A549 treated with ZK216348 at 1 μM for 4 hours (cell line): Measurements from ENCODE around the gene SOWAHA. TPM values are rescaled to one million over a fixed set of nuclear protein-coding genes. Genes with fewer than 3 reads are reported as not detected.

ENCODE experiments used
- total RNA-seq: library from RNA; stranded (reverse); fragments of 200-300 nt; extraction: Qiagen RNA extraction; gene quantifications from 5 replicates; pipeline ENCODE4 v1.2.3, GENCODE V29; 2022; ENCODE audit warnings: low read depth

SOWAHA gene
- total RNA-seq: 0.06 to 0.12 TPM (median 0.11 TPM) in 5 replicates

GRCh38 chr5:132812781-132813598, at the start of gene SOWAHA:
SOWAHA (plus strand) TSS chr5:132813302; CDS start chr5:132813622, 320 bp downstream.

GRCh38 chr5:132777209-132778069, 35.7 kb upstream of the SOWAHA start, which contains the start of gene SEPTIN8:
SEPTIN8 (minus strand) TSS chr5:132777239; CDS start chr5:132777137, 102 bp downstream.

GRCh38 chr5:132830436-132831094, 17.5 kb downstream of the SOWAHA start, which contains the start of gene SHROOM1:
SHROOM1 (minus strand) TSS chr5:132830647; CDS start chr5:132826140, 4,507 bp downstream.

Other genes with a start within 250 kb of the SOWAHA start
- 0.13 TPM in 1 of 5 replicates, not detected in the others for gene IL13, start 155.1 kb upstream of the SOWAHA start, total RNA-seq
- not detected in 5 replicates for gene IL4, start 139.3 kb upstream of the SOWAHA start, total RNA-seq
- 8.1 to 16.4 TPM (median 9.7 TPM) in 5 replicates for gene KIF3A, start 75.8 kb upstream of the SOWAHA start, total RNA-seq
- gene CCNI2, start 65.9 kb upstream of the SOWAHA start, total RNA-seq: 0.06 to 0.09 TPM in 2 of 5 replicates, not detected in the others
- gene SEPTIN8, start 36.1 kb upstream of the SOWAHA start, total RNA-seq: 16.5 to 23.3 TPM (median 20.8 TPM) in 5 replicates
- 7.2 to 12.9 TPM (median 9.8 TPM) in 5 replicates for gene SHROOM1, start 17.3 kb downstream of the SOWAHA start, total RNA-seq
- 0.17 to 0.28 TPM (median 0.23 TPM) in 3 of 5 replicates, not detected in the others for gene GDF9, start 53.2 kb downstream of the SOWAHA start, total RNA-seq
- gene UQCRQ, start 53.3 kb downstream of the SOWAHA start, total RNA-seq: 410 to 521 TPM (median 479 TPM) in 5 replicates
- gene LEAP2, start 60.4 kb downstream of the SOWAHA start, total RNA-seq: 0.58 to 1.4 TPM (median 1.0 TPM) in 5 replicates
- 10.6 to 30.7 TPM (median 22.5 TPM) in 5 replicates for gene AFF4, start 150.3 kb downstream of the SOWAHA start, total RNA-seq
- 24.6 to 39.4 TPM (median 29.0 TPM) in 5 replicates for gene ZCCHC10, start 213.2 kb downstream of the SOWAHA start, total RNA-seq
- gene HSPA4, start 238.7 kb downstream of the SOWAHA start, total RNA-seq: 172 to 250 TPM (median 179 TPM) in 5 replicates